22Rv1 (cell line): Measurements from ENCODE around the gene PLEK.

Experiments
- CTCF ChIP-seq: fragments of 450-650 bp; IDR thresholded peaks from 2 replicates; pipeline ENCODE4 v1.5.1; 2017; ENCODE audit warnings: mild to moderate bottlenecking
- ZFX ChIP-seq: fragments of 450-650 bp; IDR thresholded peaks from 2 replicates; pipeline ENCODE4 v1.6.1; 2017; ENCODE audit warnings: antibody characterized with exemption, borderline replicate concordance

GRCh38 chr2:68341583-68341982 is 23.5 kb upstream of the PLEK start:
- TF ChIP-seq CTCF = no peak
- no peak for TF ChIP-seq ZFX
